Stimulated activated CD4-positive, alpha-beta T cell treated with anti-CD3 and anti-CD28 coated beads, Interleukin-1b, Interleukin-23, amount 100 ng/mL, for 24 hours (primary cell): Measurements from ENCODE around the gene DLX4.

Experiments
- DNase-seq, 4 experiments: peaks; one replicate each; pipeline ENCODE4 v3.0.0-alpha.2; 2020; ENCODE audit warnings: low read depth in 4 of 4, low spot score in 1 of 4

DLX4 gene

DNA sequence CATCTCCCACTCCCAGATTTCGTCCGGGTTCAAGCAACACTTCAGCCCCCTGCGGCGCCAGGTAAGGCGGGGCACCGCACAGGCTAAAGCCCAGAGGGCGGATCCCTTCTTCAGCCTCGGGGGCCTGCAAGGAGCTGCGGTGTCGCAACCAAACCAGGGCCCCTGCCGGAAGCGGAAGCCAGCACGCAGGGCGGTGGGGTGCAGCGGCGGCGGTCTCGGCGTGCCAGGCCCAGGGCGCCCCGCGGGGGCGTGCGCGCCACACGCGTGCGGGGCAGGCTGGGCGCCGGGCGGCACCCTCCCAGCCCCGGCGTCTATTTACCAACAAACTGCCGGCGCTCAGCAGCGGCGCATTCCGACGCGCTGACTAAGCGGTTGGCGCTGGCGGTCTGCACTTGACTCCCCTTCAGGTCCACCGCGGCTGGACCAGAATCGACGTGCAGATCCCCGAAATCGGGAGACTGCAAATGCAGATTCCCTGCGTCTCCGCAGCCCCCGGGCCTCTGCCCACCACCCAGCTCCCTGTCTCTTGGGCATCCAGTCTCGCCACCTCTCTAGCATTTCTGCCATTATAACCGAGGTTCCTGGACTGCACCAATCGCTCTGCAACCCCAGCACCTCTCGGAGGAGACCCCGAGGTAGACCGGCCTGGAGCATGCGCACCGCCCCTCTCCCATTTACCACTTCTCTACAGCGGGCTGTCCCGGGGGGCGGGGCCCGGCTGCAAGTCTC is 421 bp upstream of the DLX4 start:
- DNase-seq, result peak; percentile 34 to 78 (median 56)

DNA sequence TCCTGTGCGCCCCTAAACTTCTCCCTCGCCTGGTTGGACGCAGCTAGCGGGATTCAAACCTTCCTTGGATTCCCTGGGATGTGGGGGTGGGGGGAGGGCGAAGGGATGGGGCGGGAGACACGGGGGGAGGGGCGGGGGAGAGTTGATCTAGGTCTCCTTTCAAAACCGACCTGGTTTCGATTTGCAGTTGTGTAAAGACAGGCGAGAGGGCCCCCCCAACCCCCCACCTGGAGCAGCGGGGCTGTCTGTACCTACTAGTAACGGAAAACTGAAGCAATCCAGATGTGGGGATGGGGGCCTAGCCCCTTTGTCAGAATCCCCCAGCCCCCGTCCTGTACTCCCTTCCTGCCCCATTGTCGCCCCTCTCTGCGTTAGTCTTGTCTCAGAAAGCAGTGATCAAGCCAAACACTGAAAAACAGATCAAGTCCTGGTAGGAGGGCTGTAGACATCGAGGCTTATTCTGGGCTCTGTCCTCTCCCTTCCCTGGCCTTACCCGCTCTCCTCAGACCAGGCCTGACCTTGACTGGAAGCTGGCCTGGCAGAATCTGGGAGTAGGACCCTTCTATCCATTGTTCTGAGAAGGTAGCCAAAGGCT is 902 bp downstream of the DLX4 start:
- DNase-seq, result no peak

DNA sequence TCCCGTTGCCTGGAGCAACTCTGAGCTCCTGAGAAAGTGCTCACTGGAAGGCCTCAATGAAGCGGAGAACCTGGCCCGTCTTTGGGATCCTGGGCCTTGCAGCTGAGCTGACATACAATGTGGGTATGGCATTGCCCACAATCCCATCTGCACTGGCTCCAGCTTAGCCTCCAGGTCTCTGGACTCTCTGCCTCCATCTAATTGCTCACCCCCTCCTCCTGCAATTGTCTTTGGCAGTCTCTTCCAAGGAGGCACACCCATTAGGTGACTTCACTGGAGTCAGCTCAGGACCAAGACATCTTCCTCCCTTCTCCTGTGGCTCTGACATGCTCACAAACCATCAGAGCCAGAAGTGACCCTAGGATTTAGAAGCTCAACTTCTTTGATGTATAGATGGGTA is 1.5 kb downstream of the DLX4 start:
- no peak for DNase-seq

DNA sequence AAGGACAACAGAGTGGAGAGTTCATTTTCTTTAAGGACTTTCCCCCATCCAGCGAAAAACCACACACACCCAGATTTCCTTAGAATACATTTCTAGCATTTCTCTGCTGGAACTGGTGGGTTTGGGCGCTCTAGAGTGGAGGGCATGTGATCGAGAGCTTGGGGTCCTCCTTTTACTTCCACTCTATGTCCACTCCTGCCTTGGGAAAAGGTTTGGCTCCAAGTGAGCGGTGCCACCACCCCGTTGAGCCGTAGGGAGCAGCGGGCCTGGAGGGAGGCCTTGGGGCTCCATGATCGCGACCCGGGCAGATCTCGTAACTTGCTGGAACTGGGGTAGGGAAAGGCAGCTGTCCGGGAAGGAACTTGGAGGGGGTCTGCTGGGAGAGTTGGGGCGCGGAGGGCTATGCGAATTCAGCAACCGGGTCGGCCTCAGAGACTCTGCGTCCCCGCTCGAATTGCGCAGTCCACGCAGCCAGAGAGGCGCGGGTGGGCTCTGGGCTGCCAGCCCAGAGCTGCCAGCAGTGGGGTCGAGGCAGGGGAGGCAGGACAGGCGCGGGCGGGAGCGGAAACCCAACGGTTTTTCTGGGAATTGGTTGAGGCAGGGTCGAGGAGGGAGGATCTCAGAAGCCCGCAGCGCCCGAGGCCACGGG is 2.3 kb downstream of the DLX4 start:
- DNase-seq, result no peak

DNA sequence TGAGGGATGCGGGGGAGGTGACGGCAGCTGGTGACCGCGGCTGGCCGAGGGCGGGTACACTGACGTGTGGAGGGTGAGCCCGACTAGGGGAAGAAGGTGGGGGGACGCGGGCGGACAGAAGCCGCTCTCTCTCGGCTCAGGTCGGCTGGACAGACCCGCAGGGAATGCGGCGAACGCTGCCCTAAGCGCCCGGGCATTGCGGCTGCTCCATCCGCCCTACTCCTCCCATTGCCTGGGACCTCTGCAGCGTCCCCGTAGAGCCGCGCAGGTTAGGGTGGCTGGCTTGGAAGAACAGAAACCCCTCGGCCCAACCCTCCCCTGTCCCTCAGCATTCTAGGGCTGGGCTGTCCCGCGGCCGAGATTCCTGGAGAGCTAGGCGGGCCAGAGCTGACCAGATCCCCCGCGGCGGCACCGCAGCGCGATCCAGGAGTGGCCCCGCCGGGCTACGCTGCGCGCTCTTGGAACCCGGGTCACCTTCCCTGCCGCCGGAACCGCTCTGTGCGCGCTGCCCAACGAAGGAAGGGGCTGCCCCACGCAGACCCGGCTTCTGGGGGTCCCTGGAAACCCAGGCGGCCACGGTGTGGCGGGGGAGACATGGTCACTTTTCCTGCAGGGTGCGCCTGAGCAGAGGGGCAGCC is 3.0 kb downstream of the DLX4 start:
- DNase-seq, result no peak

DNA sequence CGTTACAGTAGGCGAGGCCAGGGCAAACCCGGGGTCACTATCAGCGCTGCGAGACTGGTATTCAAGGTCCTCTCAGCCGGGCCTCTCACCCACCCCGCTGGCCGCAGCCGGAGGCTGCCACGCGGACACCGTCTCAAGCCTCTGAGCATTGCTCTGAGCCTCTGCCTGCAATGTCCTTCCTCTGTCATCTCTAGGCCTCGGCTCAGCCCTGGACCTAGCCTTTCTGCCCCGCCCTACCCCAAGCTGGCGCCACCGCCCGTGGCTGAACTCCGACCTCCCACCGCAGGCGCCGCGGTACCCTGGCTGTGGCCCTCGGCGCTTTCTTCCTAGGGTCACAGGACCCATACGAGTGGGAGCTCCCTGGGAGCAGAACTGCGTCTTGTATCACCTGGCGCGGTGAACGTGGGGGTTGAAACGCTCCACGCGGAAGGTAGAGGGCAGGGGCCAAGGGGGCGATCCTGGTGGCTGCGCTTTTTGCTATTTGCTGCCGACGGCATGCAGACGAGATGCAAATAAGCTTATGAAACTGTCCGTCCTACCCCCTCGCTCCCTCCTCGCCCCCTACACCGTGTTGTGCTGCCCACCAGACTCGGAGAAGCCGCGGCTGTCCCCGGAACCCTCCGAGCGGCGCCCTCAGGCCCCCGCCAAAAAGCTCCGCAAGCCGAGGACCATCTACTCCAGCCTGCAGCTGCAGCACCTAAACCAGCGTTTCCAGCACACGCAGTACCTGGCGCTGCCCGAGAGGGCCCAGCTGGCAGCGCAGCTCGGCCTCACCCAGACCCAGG is 3.7 kb downstream of the DLX4 start:
- DNase-seq, result no peak

DNA sequence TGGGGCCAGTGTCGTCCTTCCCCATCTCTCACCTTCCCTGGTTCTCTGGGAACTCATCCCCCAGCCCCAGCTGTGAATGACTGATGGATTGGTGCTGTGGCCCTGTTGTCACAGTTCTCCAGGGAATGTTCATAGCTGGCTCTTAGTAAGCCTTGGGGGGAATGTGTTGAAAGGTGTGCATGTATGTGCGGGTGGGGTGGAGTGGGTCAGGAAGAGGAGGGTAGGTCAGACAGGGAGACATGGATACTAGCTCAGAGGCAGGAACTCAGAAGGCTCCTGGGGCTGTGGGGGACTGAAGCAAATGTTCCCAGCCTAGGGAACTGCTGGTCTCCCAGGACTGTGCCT is 4.3 kb downstream of the DLX4 start:
- DNase-seq, result no peak

DNA sequence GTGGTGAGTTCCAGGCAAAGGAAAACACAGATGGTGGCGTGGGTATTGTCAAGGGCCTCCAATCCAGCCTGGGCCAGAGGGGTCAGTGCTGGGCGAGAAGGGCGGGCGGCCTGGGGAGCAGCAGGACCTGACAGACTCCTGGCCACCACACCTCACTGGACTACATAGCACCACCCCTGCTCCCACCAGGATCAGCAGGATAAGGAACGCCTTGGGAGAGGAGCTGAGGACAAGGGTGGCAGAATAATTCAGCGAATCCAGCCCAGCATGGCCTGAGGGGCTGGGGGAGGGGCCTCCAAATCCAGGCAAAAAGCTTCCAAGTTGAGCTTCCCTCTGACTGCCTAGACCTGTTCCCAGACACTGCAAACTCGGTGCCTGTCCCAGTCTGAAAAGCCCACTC is 6.5 kb downstream of the DLX4 start:
- DNase-seq, result no peak

DNA sequence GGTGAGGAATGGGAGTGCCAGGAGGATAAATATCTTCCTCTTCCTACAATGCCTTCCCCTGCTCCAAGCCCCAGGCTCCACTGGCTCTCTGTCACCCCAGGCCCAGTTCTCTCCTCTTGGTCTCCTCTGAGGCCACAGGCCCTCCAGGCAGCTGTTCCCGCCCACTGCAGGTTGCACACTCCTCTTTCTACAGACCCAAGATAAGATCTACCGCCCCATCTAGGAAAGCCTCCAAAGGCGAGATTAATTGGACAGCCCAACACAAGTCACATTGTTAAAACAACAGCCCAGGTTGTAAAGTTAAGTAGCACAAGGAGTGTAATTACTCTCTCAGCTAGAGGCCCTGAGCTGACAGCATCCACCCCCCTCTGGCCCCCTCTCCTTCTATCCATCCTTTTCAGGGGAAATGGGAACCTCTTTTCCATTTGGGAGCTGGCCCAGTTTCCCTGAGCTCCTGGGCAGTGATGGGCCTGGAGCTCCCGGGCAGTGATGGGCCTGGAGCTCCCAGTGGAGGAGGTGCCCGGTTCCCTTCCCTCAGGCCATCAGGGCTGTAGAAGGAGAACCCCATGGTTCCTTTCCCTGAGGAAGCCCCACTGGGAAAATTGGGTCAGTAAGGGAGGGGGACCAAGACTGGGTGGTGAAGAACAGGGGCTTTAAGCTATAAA is 7.3 kb downstream of the DLX4 start:
- no peak for DNase-seq

DNA sequence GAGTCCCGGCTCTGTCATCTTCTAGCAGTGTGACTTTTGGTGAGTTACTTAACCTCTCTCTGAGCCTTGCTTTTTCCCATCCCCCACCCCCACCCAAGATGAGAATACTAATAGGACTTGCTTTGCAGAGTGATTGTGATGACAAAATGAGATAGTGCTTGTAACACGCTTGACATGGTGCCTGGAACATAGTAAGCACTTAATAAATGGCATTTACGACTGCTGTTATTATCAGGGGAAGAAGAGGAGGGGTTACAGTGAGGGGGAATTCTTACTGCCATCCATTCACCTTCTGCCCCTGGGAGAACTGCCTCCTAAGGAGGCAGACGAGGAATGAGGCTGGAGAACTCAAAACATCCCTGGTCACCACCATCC is 7.8 kb downstream of the DLX4 start:
- DNase-seq, result no peak

DNA sequence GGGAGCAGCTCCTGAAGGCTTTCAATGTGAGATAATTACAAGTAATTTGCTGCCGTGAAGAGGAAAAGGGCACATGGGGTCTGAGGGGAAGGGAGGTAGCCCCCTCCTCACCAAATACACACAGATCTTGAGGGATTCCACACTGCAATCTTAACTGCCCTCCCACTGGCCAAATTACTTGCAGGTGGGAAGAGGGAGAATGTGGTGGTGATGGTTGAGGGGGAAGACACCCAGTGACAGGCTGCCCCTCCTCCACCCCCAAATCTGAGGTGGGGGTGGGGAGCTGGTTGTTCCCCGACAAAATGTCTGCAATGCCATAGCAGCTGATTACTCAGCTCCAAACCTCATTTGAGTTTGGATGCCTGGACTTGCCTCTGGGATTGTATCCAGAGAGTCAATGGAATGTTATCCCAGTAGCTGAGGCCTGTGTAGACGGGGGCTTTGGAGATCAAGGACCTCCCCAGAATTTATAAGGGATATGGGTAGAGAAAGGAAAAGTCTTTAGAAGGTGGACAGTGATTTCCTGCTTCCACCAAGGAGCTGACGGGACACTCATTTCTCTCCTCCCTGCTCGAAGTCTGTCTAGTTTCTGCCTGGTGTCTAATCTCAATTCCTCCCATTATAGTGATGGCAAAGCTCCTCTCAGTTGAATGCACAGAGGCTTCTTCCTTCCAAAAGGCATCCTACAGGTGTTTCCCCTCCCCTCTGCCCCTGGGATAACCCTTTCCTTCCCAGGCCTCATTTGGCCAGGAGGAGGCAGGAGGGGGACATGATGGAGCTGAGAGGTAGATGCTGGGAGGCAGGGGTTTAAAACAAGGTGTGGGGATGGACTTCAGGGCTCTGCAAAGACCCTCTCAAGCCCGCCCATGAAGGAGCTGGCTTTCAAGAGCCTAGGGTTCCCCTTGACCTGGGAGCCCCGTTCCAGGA is 8.7 kb downstream of the DLX4 start:
- DNase-seq, result no peak

DNA sequence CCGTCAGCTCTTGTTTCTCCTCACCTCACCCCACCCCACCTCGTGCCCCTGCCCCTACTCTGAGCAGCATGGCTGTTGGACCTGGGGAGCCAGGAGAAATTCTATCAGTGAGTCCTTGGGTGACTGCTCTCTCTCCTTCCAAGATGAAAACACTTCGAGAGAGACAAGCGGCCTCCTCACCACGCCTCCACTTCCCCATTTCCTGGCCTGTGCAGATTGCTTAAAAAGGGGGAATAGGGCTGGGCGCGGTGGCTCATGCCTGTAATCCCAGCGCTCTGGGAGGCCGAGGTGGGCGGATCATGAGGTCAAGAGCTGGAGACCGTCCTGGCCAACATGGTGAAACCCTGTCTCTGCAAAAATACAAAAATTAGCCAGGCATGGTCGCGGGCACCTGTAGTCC is 9.5 kb downstream of the DLX4 start:
- no peak for DNase-seq

DNA sequence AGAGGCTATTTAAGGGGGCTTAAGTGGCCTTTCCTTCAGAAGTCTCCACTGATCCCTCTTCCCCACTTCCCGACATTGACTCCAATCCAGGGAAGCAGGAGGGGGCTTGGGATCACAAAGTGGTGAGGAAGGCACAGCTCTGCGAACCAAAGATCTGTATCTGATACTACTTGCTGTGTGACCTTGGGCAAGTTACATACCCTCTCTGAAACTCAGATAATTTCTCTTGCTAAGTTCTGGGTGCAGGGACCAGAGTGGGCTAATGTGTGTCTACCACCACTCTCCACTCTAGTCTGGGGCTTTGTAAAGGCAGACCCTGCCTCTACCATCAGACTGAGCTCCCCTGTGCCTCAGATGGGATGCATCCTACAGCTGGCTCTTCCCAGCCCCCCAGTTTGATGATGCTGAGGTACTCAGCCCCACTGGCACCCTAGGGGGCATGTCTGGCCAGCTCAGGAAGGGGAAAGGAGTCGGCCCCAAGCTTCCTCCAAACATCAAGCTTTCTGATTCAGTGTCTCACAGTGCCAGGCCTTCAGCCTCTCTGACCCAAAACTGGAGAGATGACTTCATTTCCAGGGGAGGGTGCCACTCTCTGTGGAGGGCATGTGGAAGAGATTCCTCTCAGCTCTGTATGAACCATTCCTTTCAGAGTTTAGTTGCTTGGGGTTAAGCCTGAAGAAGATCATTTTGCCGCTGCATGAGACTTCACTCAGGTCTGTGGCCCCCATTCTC is 10.9 kb downstream of the DLX4 start:
- DNase-seq, result no peak

DNA sequence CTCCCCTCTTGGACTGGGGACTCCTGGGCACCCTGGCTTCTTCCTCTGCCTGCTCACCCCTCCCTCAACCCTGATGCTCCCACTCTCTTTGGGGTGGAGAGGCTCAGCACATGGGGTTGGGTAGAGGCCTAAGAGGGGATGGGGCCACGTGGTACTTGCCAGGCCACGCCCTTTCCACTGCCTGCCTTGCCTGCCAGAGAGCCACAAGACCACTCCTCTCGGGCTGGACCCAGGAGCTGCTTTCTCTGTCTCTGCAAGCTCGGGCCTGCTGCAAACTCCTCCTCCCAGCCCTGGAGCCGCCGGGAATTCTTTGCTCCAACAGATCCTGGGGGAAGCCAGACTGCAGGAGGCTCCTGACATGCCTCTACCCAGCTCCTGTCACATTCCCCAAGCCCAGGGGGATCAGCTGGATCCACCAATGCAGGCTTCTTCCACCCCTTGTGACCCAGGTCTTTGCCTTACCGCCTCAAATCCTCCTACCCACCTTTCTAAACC is 11.8 kb downstream of the DLX4 start:
- DNase-seq, result no peak

DNA sequence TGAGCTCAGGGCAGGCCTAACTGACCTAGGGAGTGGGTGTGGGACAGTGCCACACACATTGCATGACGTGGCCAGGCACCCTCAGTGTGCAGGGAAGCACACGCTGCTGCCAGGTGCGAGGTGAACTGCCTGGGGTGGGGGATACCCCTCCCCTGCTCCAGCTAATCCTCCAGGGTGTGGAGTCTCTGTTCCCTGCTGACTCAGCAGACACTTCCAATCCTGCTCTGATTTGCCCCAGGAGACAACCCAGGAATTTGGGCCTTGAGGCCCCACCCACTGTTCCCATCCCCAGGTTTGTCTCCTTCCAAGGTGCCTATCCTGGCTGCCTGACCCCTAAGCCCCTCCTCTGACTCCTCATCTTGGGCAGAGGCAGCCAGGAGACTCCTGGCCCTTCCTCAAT is 15.3 kb downstream of the DLX4 start:
- no peak for DNase-seq

DNA sequence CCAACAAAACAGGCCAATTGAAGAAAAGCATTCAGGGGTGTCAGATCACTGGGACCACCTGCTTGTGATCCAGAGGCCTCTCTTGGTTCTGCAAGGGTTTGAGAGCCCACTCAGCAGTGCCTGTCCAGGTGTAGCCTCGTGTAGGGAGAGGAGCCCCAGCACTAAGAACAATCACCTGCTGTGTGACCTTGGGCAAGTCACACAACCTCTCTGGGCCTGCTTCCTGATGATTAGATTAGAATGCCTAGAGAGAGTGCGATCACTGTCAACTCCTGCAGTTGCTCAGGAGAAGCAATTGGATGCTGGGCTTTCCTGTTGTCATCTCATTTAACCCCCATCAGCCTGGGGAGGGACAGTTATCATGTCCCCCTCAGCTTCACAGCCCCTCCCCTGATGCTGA is 15.8 kb downstream of the DLX4 start:
- no peak for DNase-seq

DNA sequence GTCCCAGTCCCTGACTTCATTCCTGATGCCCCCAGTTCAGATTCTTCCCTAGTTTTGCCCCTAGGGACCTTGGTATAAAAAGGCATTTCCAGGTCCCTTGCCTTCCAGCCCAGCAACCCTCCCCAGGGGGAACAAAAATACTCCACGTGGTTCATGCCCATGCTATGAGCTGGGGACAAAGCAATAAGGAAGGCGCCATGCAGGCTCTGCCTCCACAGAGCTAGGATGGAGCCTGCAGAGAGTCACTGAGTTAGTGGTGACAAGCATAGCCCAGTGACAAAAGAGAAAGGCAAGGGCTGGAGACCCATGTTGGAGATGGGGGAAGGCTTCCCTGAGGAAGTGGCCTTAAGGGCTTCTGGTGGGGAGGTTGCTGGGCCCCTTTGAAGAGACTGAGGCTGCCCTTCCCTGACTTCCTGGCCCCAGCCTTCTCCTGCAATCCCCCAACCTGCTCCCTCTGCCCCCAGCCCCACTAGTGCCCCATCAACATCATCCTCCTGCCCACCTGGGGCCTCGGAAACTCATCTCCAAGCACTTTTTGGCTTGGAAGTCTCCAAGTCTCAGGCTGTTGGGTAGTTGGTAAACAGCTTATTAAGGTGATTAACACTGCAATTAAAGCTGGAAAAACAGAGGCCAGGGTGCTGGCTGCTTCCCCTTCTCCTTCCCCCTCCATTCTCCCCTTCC is 16.5 kb downstream of the DLX4 start:
- no peak for DNase-seq
